ENCODE results near the gene LRIG2.

Gene LRIG2

DNA sequence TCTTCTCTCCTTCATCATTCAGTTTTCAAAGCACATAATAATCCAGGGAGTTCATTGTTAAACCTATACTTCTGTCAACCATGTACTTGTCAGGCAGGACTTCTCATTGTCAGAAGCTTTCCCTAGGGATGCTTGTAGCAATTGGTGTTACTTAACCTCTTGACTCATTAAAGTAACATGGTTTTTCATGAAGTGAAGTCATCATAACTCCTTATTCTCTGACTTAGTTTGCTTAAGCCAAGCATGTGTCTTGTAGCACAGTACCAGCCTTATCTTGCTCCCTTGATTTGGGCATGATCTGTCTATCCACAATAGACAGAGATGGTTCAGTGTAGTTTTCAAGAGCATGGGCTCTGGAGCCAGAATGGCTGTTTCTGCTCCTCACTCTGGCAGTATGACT lies 45.3 kb downstream of the LRIG2 start:
- H3K9me3 ChIP-seq (ENCODE audit: insufficient read depth, low read depth, low read length), result no peaks in the 10 kb centered on the region
- H3K27me3 ChIP-seq (ENCODE audit: insufficient read depth, low read length), result no peaks in the 10 kb centered on the region
- H3K4ac ChIP-seq (ENCODE audit: low read depth, low read length), result no peak overlapping the region
- no peak overlapping the region for H3K9ac ChIP-seq (ENCODE audit: low read length)
- H3K14ac ChIP-seq (ENCODE audit: low read length), result no peak overlapping the region
- no peak overlapping the region for H3K27ac ChIP-seq (ENCODE audit: low read depth, low read length)
- H3K18ac ChIP-seq (ENCODE audit: low read length), result no peak overlapping the region
- H3K79me1 ChIP-seq (ENCODE audit: low read length), result no peaks in the 10 kb centered on the region
- no peak overlapping the region for H4K91ac ChIP-seq (ENCODE audit: low read depth, low read length)
- H2AFZ ChIP-seq (ENCODE audit: insufficient read depth, low read length, poor library complexity), result no peak overlapping the region
- H4K8ac ChIP-seq (ENCODE audit: low read depth, low read length), result no peak overlapping the region
- no peak overlapping the region for H4K12ac ChIP-seq (ENCODE audit: low read depth, low read length)
- no peak overlapping the region for H2BK5ac ChIP-seq (ENCODE audit: low read depth, low read length, poor library complexity)
- no peak overlapping the region for H3K23ac ChIP-seq (ENCODE audit: low read length)
- no peak for DNase-seq
- H3K4me2 ChIP-seq (ENCODE audit: low read length), result no peak overlapping the region
- H2AK5ac ChIP-seq (ENCODE audit: low read length), result no peak overlapping the region
- no peaks in the 10 kb centered on the region for H3K4me1 ChIP-seq (ENCODE audit: control insufficient read depth in 1 of 2, insufficient read depth in 2 of 2, low read length in 2 of 2)
- no peak overlapping the region for H2BK12ac ChIP-seq (ENCODE audit: low read length)
- no peak overlapping the region for H2BK120ac ChIP-seq (ENCODE audit: insufficient read depth, low read length, poor library complexity)
- H3K36me3 ChIP-seq (ENCODE audit: control insufficient read depth in 1 of 2, insufficient read depth in 2 of 2, low read length in 2 of 2), result peaks cover 48 to 50% of the 10 kb centered on the region in 2 experiments
- no peak overlapping the region for H3K4me3 ChIP-seq (ENCODE audit: low read depth, low read length)
- H3K79me2 ChIP-seq (ENCODE audit: control insufficient read depth, insufficient read depth, low read length, poor library complexity), result no peaks in the 10 kb centered on the region

GRCh38 chr1:113123737-113124136 lies 50.7 kb downstream of the LRIG2 start:
- no peaks in the 10 kb centered on the region for H3K4me1 ChIP-seq (ENCODE audit: control insufficient read depth in 1 of 2, insufficient read depth in 2 of 2, low read length in 2 of 2)

GRCh38 chr1:113124366-113124765 lies 51.4 kb downstream of the LRIG2 start:
- Histone ChIP-seq H4K91ac (ENCODE audit: low read depth, low read length) (no peak overlapping the region), H3K4me1 (ENCODE audit: control insufficient read depth in 1 of 2, insufficient read depth in 2 of 2, low read length in 2 of 2) (no peaks in the 10 kb centered on the region)

More at GRCh38 chr1:113123737-113124136, 50.7 kb downstream of the LRIG2 start:
- Histone ChIP-seq H4K91ac (ENCODE audit: low read depth, low read length) (no peak overlapping the region), H3K23ac (ENCODE audit: low read length) (no peak overlapping the region), H2BK5ac (ENCODE audit: low read depth, low read length, poor library complexity) (no peak overlapping the region), H3K79me1 (ENCODE audit: low read length) (no peaks in the 10 kb centered on the region), H3K27ac (ENCODE audit: low read depth, low read length) (no peak overlapping the region), H3K9me3 (ENCODE audit: insufficient read depth, low read depth, low read length) (no peaks in the 10 kb centered on the region), H4K8ac (ENCODE audit: low read depth, low read length) (no peak overlapping the region), H3K18ac (ENCODE audit: low read length) (no peak overlapping the region), H3K14ac (ENCODE audit: low read length) (no peak overlapping the region), H2BK120ac (ENCODE audit: insufficient read depth, low read length, poor library complexity) (no peak overlapping the region), H3K9ac (ENCODE audit: low read length) (no peak overlapping the region), H3K4ac (ENCODE audit: low read depth, low read length) (no peak overlapping the region), H4K12ac (ENCODE audit: low read depth, low read length) (no peak overlapping the region), H3K36me3 (ENCODE audit: control insufficient read depth in 1 of 2, insufficient read depth in 2 of 2, low read length in 2 of 2) (peaks cover 29 to 35% of the 10 kb centered on the region in 2 experiments), H3K4me2 (ENCODE audit: low read length) (no peak overlapping the region), H3K4me3 (ENCODE audit: low read depth, low read length) (no peak overlapping the region), H2BK12ac (ENCODE audit: low read length) (no peak overlapping the region), H3K79me2 (ENCODE audit: control insufficient read depth, insufficient read depth, low read length, poor library complexity) (no peaks in the 10 kb centered on the region), H2AFZ (ENCODE audit: insufficient read depth, low read length, poor library complexity) (no peak overlapping the region), H3K27me3 (ENCODE audit: insufficient read depth, low read length) (no peaks in the 10 kb centered on the region), H2AK5ac (ENCODE audit: low read length) (no peak overlapping the region)
- DNase-seq, result no peak
- WGBS (ENCODE audit: extremely low coverage, insufficient coverage, insufficient read length), result no CpG with 5 or more reads among the region's 3 CpGs

DNA sequence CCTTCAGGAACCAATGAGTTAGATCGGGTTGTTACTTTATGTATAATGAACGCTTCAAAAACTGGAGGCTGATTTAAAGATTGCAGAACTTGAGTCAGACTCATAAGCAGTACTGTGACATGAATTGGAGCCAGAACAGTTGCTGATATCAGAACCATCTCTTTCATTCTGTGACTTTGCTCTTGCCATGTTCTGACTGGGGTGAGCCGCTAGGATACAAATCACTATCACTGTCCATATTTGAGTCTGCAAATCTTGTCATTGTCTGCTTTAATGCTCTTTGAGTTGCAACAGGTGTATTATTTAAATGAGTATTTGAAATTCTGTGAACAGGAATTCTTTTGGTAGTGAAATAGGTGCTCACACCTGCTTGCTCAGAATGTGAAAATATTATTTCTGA lies 52.5 kb downstream of the LRIG2 start:
- no peak overlapping the region for H4K12ac ChIP-seq (ENCODE audit: low read depth, low read length)
- no peak overlapping the region for H3K9ac ChIP-seq (ENCODE audit: low read length)
- no peak overlapping the region for H4K91ac ChIP-seq (ENCODE audit: low read depth, low read length)
- H3K79me1 ChIP-seq (ENCODE audit: low read length), result no peaks in the 10 kb centered on the region
- H3K79me2 ChIP-seq (ENCODE audit: control insufficient read depth, insufficient read depth, low read length, poor library complexity), result no peaks in the 10 kb centered on the region
- no peak overlapping the region for H4K8ac ChIP-seq (ENCODE audit: low read depth, low read length)
- no peaks in the 10 kb centered on the region for H3K4me1 ChIP-seq (ENCODE audit: control insufficient read depth in 1 of 2, insufficient read depth in 2 of 2, low read length in 2 of 2)
- H3K27me3 ChIP-seq (ENCODE audit: insufficient read depth, low read length), result no peaks in the 10 kb centered on the region
- no peak overlapping the region for H2BK12ac ChIP-seq (ENCODE audit: low read length)
- no peak for DNase-seq
- no peak overlapping the region for H3K4ac ChIP-seq (ENCODE audit: low read depth, low read length)
- H3K14ac ChIP-seq (ENCODE audit: low read length), result no peak overlapping the region
- H2AFZ ChIP-seq (ENCODE audit: insufficient read depth, low read length, poor library complexity), result no peak overlapping the region
- no peak overlapping the region for H3K4me3 ChIP-seq (ENCODE audit: low read depth, low read length)
- WGBS (ENCODE audit: extremely low coverage, insufficient coverage, insufficient read length), result no CpG with 5 or more reads among the region's 3 CpGs
- no peak overlapping the region for H3K18ac ChIP-seq (ENCODE audit: low read length)
- no peak overlapping the region for H2AK5ac ChIP-seq (ENCODE audit: low read length)
- no peak overlapping the region for H3K27ac ChIP-seq (ENCODE audit: low read depth, low read length)
- no peak overlapping the region for H2BK120ac ChIP-seq (ENCODE audit: insufficient read depth, low read length, poor library complexity)
- no peak overlapping the region for H3K4me2 ChIP-seq (ENCODE audit: low read length)
- H3K9me3 ChIP-seq (ENCODE audit: insufficient read depth, low read depth, low read length), result no peaks in the 10 kb centered on the region
- no peak overlapping the region for H3K23ac ChIP-seq (ENCODE audit: low read length)
- H2BK5ac ChIP-seq (ENCODE audit: low read depth, low read length, poor library complexity), result no peak overlapping the region
- H3K36me3 ChIP-seq (ENCODE audit: control insufficient read depth in 1 of 2, insufficient read depth in 2 of 2, low read length in 2 of 2), result peaks cover 20 to 23% of the 10 kb centered on the region in 2 experiments

More at GRCh38 chr1:113124366-113124765, 51.4 kb downstream of the LRIG2 start:
- Histone ChIP-seq H3K79me1 (ENCODE audit: low read length) (no peaks in the 10 kb centered on the region), H3K27ac (ENCODE audit: low read depth, low read length) (no peak overlapping the region), H3K14ac (ENCODE audit: low read length) (no peak overlapping the region), H2BK5ac (ENCODE audit: low read depth, low read length, poor library complexity) (no peak overlapping the region), H2AFZ (ENCODE audit: insufficient read depth, low read length, poor library complexity) (no peak overlapping the region), H3K79me2 (ENCODE audit: control insufficient read depth, insufficient read depth, low read length, poor library complexity) (no peaks in the 10 kb centered on the region), H3K4me2 (ENCODE audit: low read length) (no peak overlapping the region), H2BK12ac (ENCODE audit: low read length) (no peak overlapping the region), H3K18ac (ENCODE audit: low read length) (no peak overlapping the region), H3K4ac (ENCODE audit: low read depth, low read length) (no peak overlapping the region), H3K4me3 (ENCODE audit: low read depth, low read length) (no peak overlapping the region), H4K12ac (ENCODE audit: low read depth, low read length) (no peak overlapping the region), H3K9ac (ENCODE audit: low read length) (no peak overlapping the region), H2BK120ac (ENCODE audit: insufficient read depth, low read length, poor library complexity) (no peak overlapping the region), H3K23ac (ENCODE audit: low read length) (no peak overlapping the region), H3K27me3 (ENCODE audit: insufficient read depth, low read length) (no peaks in the 10 kb centered on the region), H3K9me3 (ENCODE audit: insufficient read depth, low read depth, low read length) (no peaks in the 10 kb centered on the region), H4K8ac (ENCODE audit: low read depth, low read length) (no peak overlapping the region), H2AK5ac (ENCODE audit: low read length) (no peak overlapping the region), H3K36me3 (ENCODE audit: control insufficient read depth in 1 of 2, insufficient read depth in 2 of 2, low read length in 2 of 2) (peaks cover 28 to 30% of the 10 kb centered on the region in 2 experiments)
- WGBS (ENCODE audit: extremely low coverage, insufficient coverage, insufficient read length), result no CpG with 5 or more reads among the region's 1 CpG
- DNase-seq, result no peak

All from trophoblast cell (in vitro differentiated cells and primary cell).